Thymus (tissue), 11 donors: ENCODE data around the gene MPRIP. TPM values are rescaled to one million over a fixed set of nuclear protein-coding genes. Genes with fewer than 3 reads are reported as not detected.
A peak's percentile ranks its signal among the peaks of the same experiment; 100 is the strongest.

ENCODE experiments used
- DNase-seq, 9 donors: peaks; one replicate each; pipeline ENCODE4 v3.0.0-alpha.2; 2013; ENCODE audit warnings: low spot score in 9 of 9, low read depth in 6 of 9, missing footprints in 1 of 9
- H3K27ac ChIP-seq, 2 donors: one replicate each; pipeline ENCODE4 v1.5.1; 2013; ENCODE audit warnings: control low read depth in 1 of 2, low read depth in 1 of 2, low read length in 1 of 2, mild to moderate bottlenecking in 1 of 2, moderate library complexity in 1 of 2
- H3K27me3 ChIP-seq, 2 donors: one replicate each; pipeline ENCODE4 v1.5.1; 2013; ENCODE audit warnings: low read length in 1 of 2; ENCODE audit not compliant: control insufficient read depth in 2 of 2, insufficient read depth in 1 of 2
- H3K36me3 ChIP-seq, 2 donors: one replicate each; pipeline ENCODE4 v1.5.1; 2013; ENCODE audit warnings: low read length in 1 of 2, mild to moderate bottlenecking in 1 of 2, moderate library complexity in 1 of 2; ENCODE audit not compliant: control insufficient read depth in 2 of 2, insufficient read depth in 2 of 2
- H3K4me1 ChIP-seq, 2 donors: one replicate each; pipeline ENCODE4 v1.5.1; 2013; ENCODE audit warnings: low read length in 2 of 2; ENCODE audit not compliant: control insufficient read depth in 2 of 2, insufficient read depth in 2 of 2
- H3K4me3 ChIP-seq, 2 donors: one replicate each; pipeline ENCODE4 v1.5.1; 2013; ENCODE audit warnings: low read length in 2 of 2, control low read depth in 1 of 2, mild to moderate bottlenecking in 1 of 2
- H3K9me3 ChIP-seq, 2 donors: one replicate each; pipeline ENCODE4 v1.5.1; 2013; ENCODE audit warnings: low read length in 1 of 2, mild to moderate bottlenecking in 1 of 2; ENCODE audit not compliant: control insufficient read depth in 2 of 2, insufficient read depth in 1 of 2
- whole genome bisulfite sequencing: extraction: QIAGEN DNeasy Blood & Tissue Kit; methylation state at CpG from one replicate; pipeline ENCODE4 v1.1.7; 2013; 5-methylcytosine and 5-hydroxymethylcytosine counted together
- polyA plus RNA-seq: library from polyadenylated mRNA; stranded (reverse); fragments of 200-250 nt; gene quantifications from one replicate; pipeline ENCODE4 v1.2.3, GENCODE V29; 2013
- total RNA-seq: library from RNA; stranded (reverse); fragments of 120-200 nt; gene quantifications from one replicate; pipeline ENCODE4 v1.2.4, GENCODE V29; 2013
- donor health status: healthy.

MPRIP gene
- total and polyA plus RNA-seq, 2 donors = 99.8 to 137 TPM

DNA sequence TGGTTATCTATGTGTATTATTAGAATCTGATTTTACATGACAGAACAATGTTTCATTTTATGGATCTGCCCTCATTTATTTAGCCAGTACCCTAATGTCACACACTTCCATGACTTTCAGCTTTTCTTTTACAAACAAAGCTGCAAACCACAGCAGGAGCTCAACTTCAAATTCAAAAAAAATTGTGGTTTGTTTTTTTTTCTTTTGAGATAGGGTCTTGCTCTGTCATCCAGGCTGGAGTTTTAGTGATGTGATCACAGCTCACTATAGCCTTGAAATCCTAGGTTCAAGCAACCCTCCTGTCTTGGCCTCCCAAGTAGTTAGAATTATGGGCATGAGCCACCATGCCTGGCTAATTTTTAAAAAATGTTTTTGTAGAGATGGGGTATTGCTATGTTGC lies 8.2 kb upstream of the MPRIP start:
- Histone ChIP-seq H3K4me3 (no peak overlapping the region), H3K27ac (no peak overlapping the region), H3K36me3 (no peaks in the 10 kb centered on the region), H3K27me3 (no peaks in the 10 kb centered on the region), H3K9me3 (no peaks in the 10 kb centered on the region), H3K4me1 (peaks cover 0 to 22% of the 10 kb centered on the region in 2 donors)
- DNase-seq = peak in 1 of 9 donors; percentile 35

DNA sequence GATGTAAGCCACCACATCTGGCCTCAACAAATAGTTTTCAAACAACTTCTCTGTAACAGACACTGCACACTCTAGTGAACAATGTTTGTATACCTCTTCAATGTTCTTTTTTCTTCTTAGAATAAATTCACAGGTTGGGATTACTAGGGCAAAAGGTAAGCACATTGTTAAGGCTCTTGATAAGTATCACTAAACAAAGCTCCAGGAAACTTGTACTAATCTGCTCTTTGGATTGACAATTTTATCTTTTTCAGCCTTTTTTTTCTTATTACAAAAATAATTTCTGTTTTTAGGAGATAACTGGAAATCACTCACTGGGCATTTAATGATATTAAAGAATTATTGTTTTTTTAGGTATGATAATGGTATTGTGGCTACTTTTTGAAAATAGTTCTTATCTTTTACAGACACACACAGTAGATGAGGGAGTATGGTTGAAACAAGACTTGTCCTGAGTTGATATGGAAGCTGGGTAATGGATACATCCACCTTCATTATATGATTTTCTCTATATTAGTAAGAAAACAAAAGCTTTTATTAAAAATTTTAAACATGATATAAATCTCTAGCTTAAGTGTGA lies 7.7 kb upstream of the MPRIP start:
- H3K4me3 ChIP-seq = no peak overlapping the region
- H3K27me3 ChIP-seq = no peaks in the 10 kb centered on the region
- DNase-seq = no peak
- H3K9me3 ChIP-seq = no peaks in the 10 kb centered on the region
- peaks cover 0 to 19% of the 10 kb centered on the region in 2 donors for H3K4me1 ChIP-seq
- H3K27ac ChIP-seq = no peak overlapping the region
- no peaks in the 10 kb centered on the region for H3K36me3 ChIP-seq

DNA sequence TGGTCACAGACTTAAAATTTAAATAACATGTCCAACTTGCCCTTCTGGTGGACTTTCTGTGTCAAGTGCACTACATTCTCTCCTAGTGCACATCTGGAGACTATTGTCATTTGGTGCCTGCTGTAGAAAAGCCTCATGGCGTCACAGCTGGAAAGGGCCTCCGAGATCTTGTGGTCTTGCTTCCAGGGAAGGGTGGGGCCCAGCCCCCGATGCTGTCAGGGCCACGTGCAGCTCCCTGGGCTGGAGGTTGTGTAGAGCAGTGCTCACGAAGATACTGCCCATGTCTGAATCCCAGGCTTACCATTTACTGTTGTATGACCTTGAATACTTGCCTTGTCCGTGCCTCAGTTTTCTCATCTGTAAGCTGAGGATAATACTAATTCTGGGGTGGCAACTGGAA lies 6.8 kb upstream of the MPRIP start:
- H3K9me3 ChIP-seq = no peaks in the 10 kb centered on the region
- WGBS = 25% methylated on average over 6 of the region's 6 CpGs
- peaks cover 0 to 18% of the 10 kb centered on the region in 2 donors for H3K4me1 ChIP-seq
- no peak overlapping the region for H3K27ac ChIP-seq
- H3K4me3 ChIP-seq = no peak overlapping the region
- no peaks in the 10 kb centered on the region for H3K36me3 ChIP-seq
- peak in 1 of 9 donors; percentile 23 for DNase-seq
- no peaks in the 10 kb centered on the region for H3K27me3 ChIP-seq

DNA sequence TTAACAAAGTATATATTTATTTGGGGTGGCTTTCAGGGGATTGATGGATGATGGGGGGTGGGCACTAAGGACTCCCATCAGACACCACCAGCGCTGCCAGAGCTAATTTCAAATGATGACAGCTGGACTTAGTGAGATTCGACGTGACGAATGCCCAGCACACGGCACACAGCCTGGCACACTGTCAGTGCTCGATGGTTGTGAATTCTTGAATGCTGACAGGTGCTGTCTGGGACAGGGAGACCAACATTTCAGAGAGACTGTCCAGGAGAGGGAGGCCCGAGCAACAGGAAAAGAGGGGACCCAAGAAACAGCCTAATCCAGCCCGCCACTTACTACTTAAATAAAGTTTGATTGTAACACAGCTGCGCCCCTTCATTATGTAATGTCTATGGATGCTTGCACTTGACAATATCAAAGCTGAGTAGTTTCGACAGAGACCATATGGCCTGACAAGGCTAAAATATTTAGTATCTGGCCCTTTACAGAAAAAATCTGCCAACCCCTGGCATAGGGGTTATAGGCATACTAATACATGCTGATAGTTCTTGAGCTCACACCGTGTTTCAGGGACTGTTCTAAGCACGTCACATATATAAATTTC lies 6.2 kb upstream of the MPRIP start:
- no peak for DNase-seq
- Histone ChIP-seq H3K4me3 (no peak overlapping the region), H3K9me3 (no peaks in the 10 kb centered on the region), H3K36me3 (no peaks in the 10 kb centered on the region), H3K4me1 (peaks cover 0 to 21% of the 10 kb centered on the region in 2 donors), H3K27ac (no peak overlapping the region), H3K27me3 (no peaks in the 10 kb centered on the region)
- 88% methylated on average over 12 of the region's 12 CpGs for WGBS

DNA sequence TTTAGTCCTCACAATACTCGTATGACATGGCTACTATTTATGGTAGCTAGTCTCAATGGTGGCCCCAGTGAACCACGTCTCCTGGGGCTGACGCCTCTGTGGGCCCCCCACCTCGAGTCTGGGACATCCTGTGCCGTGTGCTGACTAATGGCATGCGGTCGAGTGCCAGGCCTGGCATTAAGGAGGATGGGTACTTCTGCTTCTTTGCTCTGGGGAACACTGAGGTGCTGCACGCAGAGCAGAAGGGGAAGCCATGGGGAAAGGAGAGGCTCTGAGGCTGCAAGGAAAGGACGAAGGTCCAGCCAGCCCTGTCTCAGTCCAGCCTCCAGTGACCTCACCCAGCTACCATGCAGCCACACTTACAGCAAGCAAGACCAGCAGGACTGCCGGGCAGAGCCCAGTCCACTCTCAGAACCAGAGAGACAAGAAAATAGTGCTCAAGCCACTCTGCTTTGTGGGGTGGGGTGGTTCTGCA lies 5.7 kb upstream of the MPRIP start:
- Histone ChIP-seq H3K4me3 (no peak overlapping the region), H3K27ac (no peak overlapping the region), H3K4me1 (peaks cover 4 to 26% of the 10 kb centered on the region in 2 donors), H3K9me3 (no peaks in the 10 kb centered on the region), H3K27me3 (no peaks in the 10 kb centered on the region), H3K36me3 (no peaks in the 10 kb centered on the region)
- DNase-seq = no peak
- 32% methylated on average over 10 of the region's 10 CpGs for WGBS

DNA sequence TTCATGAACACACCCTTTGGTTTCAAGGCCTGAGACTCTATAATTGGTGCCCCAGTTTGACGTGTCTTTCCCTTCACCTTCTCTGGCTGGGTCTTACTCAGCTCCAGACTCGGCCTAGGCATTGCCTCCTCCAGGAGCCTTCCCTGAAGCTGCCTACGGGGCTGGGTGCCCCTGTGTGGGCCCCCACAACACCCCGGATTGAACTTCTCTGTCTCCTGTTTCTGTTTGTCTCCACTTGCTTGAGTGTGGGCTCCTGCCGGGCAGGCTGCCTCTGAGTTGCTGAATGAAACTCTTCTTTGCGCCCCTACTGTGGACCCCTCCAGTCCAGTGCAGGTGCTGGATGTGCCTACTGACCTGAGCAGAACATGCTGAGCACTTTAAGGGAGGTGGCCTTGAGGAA lies 2.3 kb upstream of the MPRIP start:
- no peaks in the 10 kb centered on the region for H3K27me3 ChIP-seq
- H3K27ac ChIP-seq = no peak overlapping the region
- H3K4me3 ChIP-seq = no peak overlapping the region
- H3K36me3 ChIP-seq = no peaks in the 10 kb centered on the region
- no peaks in the 10 kb centered on the region for H3K9me3 ChIP-seq
- 94% methylated on average over 6 of the region's 6 CpGs for WGBS
- peaks cover 23 to 41% of the 10 kb centered on the region in 2 donors for H3K4me1 ChIP-seq
- no peak for DNase-seq

DNA sequence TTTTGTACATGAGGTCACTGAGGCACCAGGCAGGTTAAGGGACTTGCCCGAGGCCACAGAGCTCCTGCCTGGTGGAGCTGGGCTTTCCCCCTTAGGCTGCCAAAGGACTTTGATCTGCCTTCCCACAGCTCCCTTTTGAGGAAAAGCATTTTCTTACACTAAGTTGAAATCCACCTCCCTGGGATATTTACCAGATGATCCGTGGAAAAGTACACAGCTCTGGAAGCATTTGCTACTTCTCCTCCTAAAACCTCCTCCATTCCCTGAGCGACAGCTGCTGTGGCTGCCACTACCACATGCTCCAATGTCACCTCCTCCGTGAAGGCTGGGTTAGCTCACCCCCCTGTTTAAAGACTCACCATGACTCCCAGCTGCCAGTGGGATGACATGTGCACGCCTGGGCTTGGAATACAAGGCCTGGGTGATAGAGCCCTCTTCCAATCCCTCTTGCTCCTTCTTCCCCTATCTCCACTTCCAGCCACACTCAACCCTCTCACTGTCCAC lies 1.2 kb upstream of the MPRIP start:
- H3K27me3 ChIP-seq = no peaks in the 10 kb centered on the region
- no peaks in the 10 kb centered on the region for H3K36me3 ChIP-seq
- no peaks in the 10 kb centered on the region for H3K9me3 ChIP-seq
- 86% methylated on average over 5 of the region's 5 CpGs for WGBS
- H3K4me1 ChIP-seq = peaks cover 29 to 42% of the 10 kb centered on the region in 2 donors
- no peak for DNase-seq
- peak overlapping the region in 1 of 2 donors; percentile 3 for H3K27ac ChIP-seq
- no peak overlapping the region for H3K4me3 ChIP-seq

DNA sequence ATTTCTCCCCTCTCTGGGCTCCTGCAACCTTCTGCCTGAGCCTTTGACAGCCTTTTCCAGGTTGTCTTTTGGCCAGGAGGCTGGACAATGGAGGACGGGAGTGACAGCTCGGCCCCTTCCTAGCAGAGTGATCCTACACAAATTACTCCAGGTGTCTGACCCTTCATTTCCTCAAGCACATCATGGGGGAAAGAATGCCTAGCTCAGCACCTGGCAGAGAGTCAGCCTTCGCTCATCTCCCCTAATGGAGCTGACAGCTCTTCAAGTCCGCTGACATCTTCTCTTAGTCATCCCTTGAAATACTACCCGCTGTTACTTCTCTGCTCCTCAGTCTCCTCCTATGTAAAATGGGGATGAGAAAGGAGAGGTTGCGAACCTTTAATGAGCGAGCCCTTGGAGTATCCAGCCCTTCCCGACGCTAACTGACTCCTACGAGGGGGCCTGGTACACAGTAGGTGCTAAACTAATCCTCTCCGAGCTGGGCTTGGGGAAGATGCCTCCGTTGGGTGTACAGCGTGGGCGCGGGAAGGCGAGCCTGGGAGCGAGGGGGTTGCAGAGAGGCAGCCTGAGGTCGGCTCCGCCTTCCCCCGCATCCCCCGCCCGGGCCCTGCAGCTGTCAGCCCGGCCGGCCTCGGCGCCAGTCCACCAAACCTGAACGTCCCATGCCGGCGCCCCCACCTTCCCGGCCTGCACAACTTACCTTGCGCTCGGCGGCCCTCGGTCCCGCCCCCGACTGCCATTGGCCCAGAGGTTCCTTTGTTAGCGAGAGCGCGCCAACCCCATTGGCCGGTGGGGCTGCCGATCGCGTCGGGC lies 480 bp upstream of the MPRIP start:
- Histone ChIP-seq H3K4me3 (peak overlapping the region; percentile 44 to 72), H3K27ac (peak overlapping the region; percentile 7 to 52), H3K27me3 (no peaks in the 10 kb centered on the region), H3K36me3 (peaks cover 0 to 2% of the 10 kb centered on the region in 2 donors), H3K9me3 (no peaks in the 10 kb centered on the region), H3K4me1 (peaks cover 29 to 35% of the 10 kb centered on the region in 2 donors)
- 13% methylated on average over 44 of the region's 44 CpGs for WGBS
- DNase-seq = peak; percentile 82 to 99 (median 95)
